GM12892 (cell line): Measurements from ENCODE around the gene YOD1.

Source experiments
- DNase-seq: peaks from one replicate; pipeline ENCODE4 v3.0.0; 2011; ENCODE audit not compliant: insufficient read length
- FAIRE-seq: peaks from 2 replicates; lab custom pipeline; 2011; peaks lifted over from hg19 to GRCh38; lab: Jason Lieb, UNC
- POLR2A ChIP-seq: IDR thresholded peaks from 2 replicates; pipeline ENCODE4 v1.6.1; 2011; ENCODE audit warnings: low read depth, low read length, control low read depth
- POLR2AphosphoS5 ChIP-seq: IDR thresholded peaks from 2 replicates; pipeline ENCODE4 v1.6.1; 2011; ENCODE audit warnings: low read depth, low read length, control low read depth
- TAF1 ChIP-seq: IDR thresholded peaks from 2 replicates; pipeline ENCODE4 v1.6.1; 2011; ENCODE audit warnings: low read depth, mild to moderate bottlenecking, control low read depth, low read length, borderline replicate concordance

The YOD1 gene

GRCh38 chr1:207028884-207029650 is 21.9 kb downstream of the YOD1 start:
- TF ChIP-seq POLR2AphosphoS5: no peak
- TF ChIP-seq TAF1: no peak
- no peak for TF ChIP-seq POLR2A
- FAIRE-seq (no peak), DNase-seq (no peak)

GRCh38 chr1:207027921-207028320 is 23.1 kb downstream of the YOD1 start:
- no peak for TF ChIP-seq TAF1
- TF ChIP-seq POLR2AphosphoS5: no peak
- no peak for TF ChIP-seq POLR2A
- DNase-seq (no peak), FAIRE-seq (no peak)

- FAIRE-seq (no peak), DNase-seq (no peak)
Measured at GRCh38 chr1:207027206-207027777, 23.7 kb downstream of the YOD1 start.

GRCh38 chr1:207026104-207026534 is 24.9 kb downstream of the YOD1 start:
- no peak for TF ChIP-seq POLR2A
- TF ChIP-seq TAF1: no peak
- TF ChIP-seq POLR2AphosphoS5: no peak
- no peak for DNase-seq
- no peak for FAIRE-seq

More at GRCh38 chr1:207027206-207027777, 23.7 kb downstream of the YOD1 start:
- TF ChIP-seq POLR2AphosphoS5: no peak
- TF ChIP-seq POLR2A: no peak
- TF ChIP-seq TAF1: no peak

- FAIRE-seq (no peak), DNase-seq (no peak)
Measured at GRCh38 chr1:207025146-207025880, 25.7 kb downstream of the YOD1 start.

GRCh38 chr1:207024202-207025145 is 26.5 kb downstream of the YOD1 start:
- FAIRE-seq (no peak), DNase-seq (no peak)
- TF ChIP-seq POLR2AphosphoS5 (no peak), TAF1 (no peak), POLR2A (no peak)

More at GRCh38 chr1:207025146-207025880, 25.7 kb downstream of the YOD1 start:
- TF ChIP-seq POLR2A: no peak
- no peak for TF ChIP-seq POLR2AphosphoS5
- TF ChIP-seq TAF1: no peak

- no peak for DNase-seq
- no peak for FAIRE-seq
- no peak for TF ChIP-seq POLR2A
- TF ChIP-seq POLR2AphosphoS5: no peak
- no peak for TF ChIP-seq TAF1
Measured at GRCh38 chr1:207022996-207023679, 27.9 kb downstream of the YOD1 start.

- DNase-seq: no peak
- no peak for FAIRE-seq
- no peak for TF ChIP-seq TAF1
- no peak for TF ChIP-seq POLR2AphosphoS5
- no peak for TF ChIP-seq POLR2A
Measured at GRCh38 chr1:207021876-207022596, 29.0 kb downstream of the YOD1 start.

GRCh38 chr1:207021139-207021861 is 29.7 kb downstream of the YOD1 start:
- FAIRE-seq: no peak
- no peak for DNase-seq
- TF ChIP-seq POLR2A (no peak), TAF1 (no peak), POLR2AphosphoS5 (no peak)
